GM18951 (cell line): ENCODE results near the gene FBXO48.

Experiments
- POLR2A ChIP-seq: IDR thresholded peaks from 4 replicates; pipeline ENCODE4 v1.6.1; 2011; ENCODE audit warnings: mild to moderate bottlenecking; ENCODE audit not compliant: insufficient read length, insufficient read depth; ENCODE audit errors: extremely low read depth
- in situ Hi-C: fragments of 300-500 bp; cut with MboI; formaldehyde crosslinking; loops from one replicate; pipeline ENCODE4 v1.12.0; 2022; ENCODE audit warnings: low sequenced_read_pairs, mixed read lengths, inconsistent platforms; ENCODE audit not compliant: unreplicated experiment

FBXO48 gene

GRCh38 chr2:68467077-68467960, at the start of gene FBXO48, which contains the start of gene APLF:
FBXO48 (minus strand) TSS chr2:68467294; CDS start chr2:68465145, 2,149 bp downstream.
APLF (plus strand) TSS chr2:68467585; CDS start chr2:68467732, 147 bp downstream.
- TF ChIP-seq POLR2A = peak; percentile 73
- in situ Hi-C loops = no loop called here

- in situ Hi-C loops = no loop called here
- TF ChIP-seq POLR2A = no peak
Measured at GRCh38 chr2:68516051-68516955, 49.2 kb upstream of the FBXO48 start.

DNA sequence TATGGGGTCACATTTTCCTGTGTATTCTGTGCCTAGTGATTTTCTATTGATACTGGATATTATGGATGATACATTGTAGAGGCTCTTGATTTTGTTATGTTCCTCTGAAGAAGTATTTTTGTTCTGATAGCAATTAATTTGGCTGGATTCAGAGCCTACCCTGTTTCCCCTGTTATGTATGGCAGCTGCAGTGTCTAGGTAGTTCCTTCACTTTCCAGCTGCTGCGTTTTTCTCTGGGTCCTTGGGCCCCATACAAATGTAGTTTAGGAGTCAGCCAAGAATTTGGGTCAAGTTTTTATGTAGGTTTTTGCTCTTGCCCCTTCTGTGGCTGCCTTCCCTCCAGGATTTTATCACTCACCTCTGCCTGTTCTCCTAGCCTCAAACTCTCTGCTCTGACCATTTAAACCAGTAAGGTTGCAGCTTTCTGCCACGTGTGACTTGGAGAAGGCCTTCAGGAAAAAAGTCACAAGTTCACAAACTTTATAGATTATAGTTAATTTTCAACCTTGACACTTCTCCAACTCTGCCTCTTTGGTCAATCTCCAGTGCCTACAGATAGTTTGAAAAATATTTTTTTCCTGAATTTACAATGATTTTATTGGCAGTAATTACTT, 47.3 kb upstream of the FBXO48 start:
- no peak for TF ChIP-seq POLR2A
- in situ Hi-C loops = no loop called here

GRCh38 chr2:68512966-68513365, 45.9 kb upstream of the FBXO48 start:
- in situ Hi-C loops = no loop called here
- TF ChIP-seq POLR2A = no peak

DNA sequence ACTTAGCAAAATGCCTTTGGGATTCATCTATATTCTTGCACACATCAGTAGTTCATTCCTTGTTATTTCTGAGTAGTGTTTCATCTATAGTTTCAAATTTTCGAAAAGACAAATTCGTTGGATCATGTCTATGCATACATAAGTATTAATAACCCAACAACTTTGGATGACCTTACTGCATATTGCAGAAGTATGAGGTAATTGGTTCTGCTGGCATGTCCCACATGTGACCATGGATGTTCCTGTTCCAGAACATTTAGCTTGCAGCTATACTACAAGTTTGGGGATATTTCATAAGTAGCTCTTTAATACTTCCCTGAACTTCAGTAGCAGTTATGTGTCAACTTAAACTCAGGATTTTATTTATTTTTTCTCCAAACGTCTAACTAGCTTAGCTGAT, 45.2 kb upstream of the FBXO48 start:
- in situ Hi-C loops = no loop called here
- no peak for TF ChIP-seq POLR2A

DNA sequence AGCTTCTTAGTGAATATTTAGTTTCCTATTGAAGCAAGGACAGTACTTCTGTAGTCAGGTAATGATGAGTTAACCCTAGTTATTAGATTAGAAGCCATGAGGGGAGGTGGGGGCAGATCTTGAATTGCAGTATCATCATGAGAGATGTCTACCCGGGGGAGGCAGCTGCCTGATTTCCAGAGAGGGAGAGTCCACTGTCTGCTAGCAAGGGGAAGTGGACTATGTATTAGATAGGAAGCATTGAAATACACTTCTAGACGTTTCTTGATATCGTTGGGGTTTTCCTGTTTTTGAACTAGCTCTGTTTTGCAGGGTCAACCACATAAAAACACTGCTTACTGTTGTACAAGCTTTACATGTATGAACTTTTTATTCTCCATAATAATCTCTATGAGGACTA, 39.1 kb upstream of the FBXO48 start:
- in situ Hi-C loops = no loop called here
- TF ChIP-seq POLR2A = no peak

- TF ChIP-seq POLR2A = no peak
- in situ Hi-C loops = no loop called here
Measured at GRCh38 chr2:68505603-68506159, 38.6 kb upstream of the FBXO48 start.

GRCh38 chr2:68501768-68502167, 34.7 kb upstream of the FBXO48 start:
- TF ChIP-seq POLR2A = no peak
- in situ Hi-C loops = no loop called here

DNA sequence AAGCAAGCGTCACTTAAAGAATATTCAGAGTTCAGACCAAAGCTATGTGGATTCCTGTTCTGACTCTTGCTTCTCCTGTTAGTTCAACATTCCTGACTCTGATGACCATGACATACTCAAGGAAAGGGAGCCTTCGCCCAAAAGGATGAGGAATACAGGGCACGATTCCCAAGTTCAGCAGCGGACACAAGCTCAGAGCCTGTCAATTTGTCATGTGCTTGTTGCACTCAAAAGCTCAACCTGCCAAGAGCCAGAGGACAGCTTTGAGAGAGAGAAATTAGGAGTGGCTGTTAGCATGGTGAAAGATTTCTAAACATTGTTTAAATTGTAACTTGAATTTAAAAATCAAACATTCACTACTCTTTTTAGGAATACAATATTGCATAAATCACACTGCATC, 33.6 kb upstream of the FBXO48 start:
- in situ Hi-C loops = no loop called here
- no peak for TF ChIP-seq POLR2A

- in situ Hi-C loops = loop anchor here (10.0 to 25.0 kb wide), 2 partner anchors 213 to 426 kb away; no protein-coding TSS in a partner anchor
- no peak for TF ChIP-seq POLR2A
Measured at GRCh38 chr2:68499133-68499532, 32.0 kb upstream of the FBXO48 start.

DNA sequence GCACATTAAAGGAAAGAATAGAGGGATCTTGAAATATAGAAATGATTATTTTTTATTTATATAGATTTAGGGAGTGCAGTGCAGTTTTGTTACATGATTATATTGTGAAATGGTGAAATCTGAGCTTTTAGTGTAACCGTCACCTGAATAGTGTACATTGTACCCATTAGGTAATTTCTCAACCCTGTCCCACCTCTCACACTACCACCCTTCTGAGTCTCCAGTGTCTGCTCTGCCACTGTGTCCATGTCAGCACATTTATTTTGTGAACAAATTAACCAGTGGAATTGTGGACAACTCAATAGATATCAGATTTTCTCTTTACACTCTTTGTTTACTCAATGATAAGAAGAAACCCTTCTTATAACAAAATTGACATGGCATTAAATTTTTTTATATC, 24.5 kb upstream of the FBXO48 start:
- in situ Hi-C loops = loop anchor here (10.0 to 25.0 kb wide), 2 partner anchors 221 to 433 kb away; no protein-coding TSS in a partner anchor
- no peak for TF ChIP-seq POLR2A

DNA sequence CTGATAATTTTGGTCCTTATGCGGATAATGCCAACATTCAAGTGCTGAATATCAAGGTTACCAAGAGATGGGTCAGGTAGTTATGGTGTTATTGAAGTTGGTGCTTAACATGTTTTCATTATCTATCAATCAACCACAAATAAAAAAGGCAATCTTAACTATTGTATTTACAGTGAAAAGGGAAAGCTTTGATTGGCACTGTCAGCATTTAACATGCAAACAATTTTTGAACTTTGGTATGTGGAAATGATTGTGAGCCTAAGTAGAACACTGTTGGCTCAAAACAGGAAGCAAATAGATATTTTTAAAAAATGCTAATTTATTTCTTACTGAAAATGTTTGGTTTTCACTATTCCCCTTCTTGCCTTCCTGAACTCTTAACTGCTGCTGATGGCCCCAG, 22.2 kb upstream of the FBXO48 start:
- no peak for TF ChIP-seq POLR2A
- in situ Hi-C loops = loop anchor here (25.0 kb wide), 1 partner anchor 223 kb away; no protein-coding TSS in a partner anchor

DNA sequence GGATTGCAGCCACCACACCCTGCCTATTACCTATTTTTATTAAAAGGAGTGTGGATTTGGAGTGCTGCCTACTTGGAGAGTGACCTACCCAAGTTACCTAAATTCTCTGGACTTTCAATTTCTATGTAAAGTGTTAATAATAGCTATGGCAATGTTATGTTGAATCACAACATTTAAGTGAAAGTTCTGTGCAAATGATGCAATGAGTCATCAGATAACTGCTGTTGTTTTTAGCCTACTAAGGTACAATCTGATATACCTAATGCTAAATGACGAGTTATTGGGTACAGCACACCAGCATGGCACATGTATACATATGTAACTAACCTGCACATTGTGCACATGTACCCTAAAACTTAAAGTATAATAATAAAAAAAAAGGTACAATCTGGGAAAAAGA, 21.5 kb upstream of the FBXO48 start:
- in situ Hi-C loops = loop anchor here (25.0 kb wide), 1 partner anchor 224 kb away; no protein-coding TSS in a partner anchor
